Measurements from ENCODE around the gene CAB39L. TPM values are rescaled to one million over a fixed set of nuclear protein-coding genes. Genes with fewer than 3 reads are reported as not detected.

The CAB39L gene
- total RNA-seq, 1 experiment from 2014 or later = 6.6 TPM

DNA sequence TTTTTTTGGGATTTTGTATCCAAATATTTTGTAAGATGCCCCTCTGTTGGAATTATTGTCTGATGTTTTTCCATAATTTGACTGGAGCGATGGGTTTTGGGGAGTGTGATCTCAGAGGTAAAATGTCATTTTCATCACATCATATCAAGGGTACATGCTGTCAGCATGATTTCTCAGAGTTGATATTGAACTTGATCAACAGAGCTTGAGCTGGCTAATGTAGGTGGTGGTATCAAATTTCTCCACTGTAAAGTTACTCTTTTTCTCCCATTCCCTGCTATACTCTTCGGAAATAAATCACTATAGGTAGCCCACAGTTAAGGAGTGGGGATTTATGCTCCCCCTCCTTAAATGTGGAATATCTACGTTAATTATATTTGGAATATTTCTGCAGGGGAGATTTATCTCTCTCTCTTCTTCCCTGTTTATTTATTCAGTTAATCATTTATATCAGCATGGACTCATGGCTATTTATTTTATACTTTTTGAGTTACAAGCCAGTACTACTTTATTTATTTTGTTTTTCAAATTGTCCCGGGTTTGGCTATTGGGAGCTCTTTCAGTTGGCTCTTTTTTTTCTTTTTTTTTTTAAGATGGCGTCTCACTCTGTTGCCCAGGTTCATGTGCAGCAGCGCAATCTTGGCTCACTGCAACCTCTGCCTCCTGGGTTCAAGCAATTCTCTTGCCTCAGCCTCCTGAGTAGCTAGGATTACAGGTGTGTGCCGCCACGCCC is 9.0 kb upstream of the CAB39L start:
- H3K27me3 ChIP-seq (ENCODE audit: control insufficient read depth, insufficient read depth, low read length) = no peaks in the 10 kb centered on the region
- H3K27ac ChIP-seq (ENCODE audit: low read length) = no peak overlapping the region
- no TSS peak for BruUV-seq (replicated peaks)
- ChIA-PET POLR2A (no interaction called here), CTCF (interaction anchor here (0.5 kb wide), 1 partner anchor 340 kb away, joined by 6 read pairs; no protein-coding TSS in a partner anchor)
- H3K4me1 ChIP-seq (ENCODE audit: control insufficient read depth, insufficient read depth, low read length) = peaks cover 4% of the 10 kb centered on the region; the same call in 1 of the 2 replicates
- DNase-seq (ENCODE audit: low read depth, low spot score) (no peak), ATAC-seq (no peak)
- in situ Hi-C loops (cut with HindIII; ENCODE audit: low pct_unique_long_range_greater_than_20kb, low sequenced_read_pairs) = no loop called here
- no peaks in the 10 kb centered on the region; the same call in 1 of the 2 replicates for H3K36me3 ChIP-seq (ENCODE audit: control insufficient read depth, insufficient read depth, low read length)
- TF ChIP-seq SIN3A (IDR thresholded peaks at IDR 0.05; ENCODE audit: borderline replicate concordance, insufficient read depth, low read depth, low read length) (no peak), POLR2AphosphoS5 (IDR thresholded peaks at IDR 0.05; ENCODE audit: low read depth, low read length) (no peak), TCF7L2 (IDR thresholded peaks at IDR 0.05; ENCODE audit: low read depth, low read length) (no peak)
- TF ChIP-seq, protein P1, sequence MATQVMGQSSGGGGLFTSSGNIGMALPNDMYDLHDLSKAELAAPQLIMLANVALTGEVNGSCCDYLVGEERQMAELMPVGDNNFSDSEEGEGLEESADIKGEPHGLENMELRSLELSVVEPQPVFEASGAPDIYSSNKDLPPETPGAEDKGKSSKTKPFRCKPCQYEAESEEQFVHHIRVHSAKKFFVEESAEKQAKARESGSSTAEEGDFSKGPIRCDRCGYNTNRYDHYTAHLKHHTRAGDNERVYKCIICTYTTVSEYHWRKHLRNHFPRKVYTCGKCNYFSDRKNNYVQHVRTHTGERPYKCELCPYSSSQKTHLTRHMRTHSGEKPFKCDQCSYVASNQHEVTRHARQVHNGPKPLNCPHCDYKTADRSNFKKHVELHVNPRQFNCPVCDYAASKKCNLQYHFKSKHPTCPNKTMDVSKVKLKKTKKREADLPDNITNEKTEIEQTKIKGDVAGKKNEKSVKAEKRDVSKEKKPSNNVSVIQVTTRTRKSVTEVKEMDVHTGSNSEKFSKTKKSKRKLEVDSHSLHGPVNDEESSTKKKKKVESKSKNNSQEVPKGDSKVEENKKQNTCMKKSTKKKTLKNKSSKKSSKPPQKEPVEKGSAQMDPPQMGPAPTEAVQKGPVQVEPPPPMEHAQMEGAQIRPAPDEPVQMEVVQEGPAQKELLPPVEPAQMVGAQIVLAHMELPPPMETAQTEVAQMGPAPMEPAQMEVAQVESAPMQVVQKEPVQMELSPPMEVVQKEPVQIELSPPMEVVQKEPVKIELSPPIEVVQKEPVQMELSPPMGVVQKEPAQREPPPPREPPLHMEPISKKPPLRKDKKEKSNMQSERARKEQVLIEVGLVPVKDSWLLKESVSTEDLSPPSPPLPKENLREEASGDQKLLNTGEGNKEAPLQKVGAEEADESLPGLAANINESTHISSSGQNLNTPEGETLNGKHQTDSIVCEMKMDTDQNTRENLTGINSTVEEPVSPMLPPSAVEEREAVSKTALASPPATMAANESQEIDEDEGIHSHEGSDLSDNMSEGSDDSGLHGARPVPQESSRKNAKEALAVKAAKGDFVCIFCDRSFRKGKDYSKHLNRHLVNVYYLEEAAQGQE (IDR thresholded peaks at IDR 0.05; ENCODE audit: insufficient read depth in 1 of 2, low read depth in 2 of 2, low read length in 1 of 2) = no peak
- TF ChIP-seq, protein P2, sequence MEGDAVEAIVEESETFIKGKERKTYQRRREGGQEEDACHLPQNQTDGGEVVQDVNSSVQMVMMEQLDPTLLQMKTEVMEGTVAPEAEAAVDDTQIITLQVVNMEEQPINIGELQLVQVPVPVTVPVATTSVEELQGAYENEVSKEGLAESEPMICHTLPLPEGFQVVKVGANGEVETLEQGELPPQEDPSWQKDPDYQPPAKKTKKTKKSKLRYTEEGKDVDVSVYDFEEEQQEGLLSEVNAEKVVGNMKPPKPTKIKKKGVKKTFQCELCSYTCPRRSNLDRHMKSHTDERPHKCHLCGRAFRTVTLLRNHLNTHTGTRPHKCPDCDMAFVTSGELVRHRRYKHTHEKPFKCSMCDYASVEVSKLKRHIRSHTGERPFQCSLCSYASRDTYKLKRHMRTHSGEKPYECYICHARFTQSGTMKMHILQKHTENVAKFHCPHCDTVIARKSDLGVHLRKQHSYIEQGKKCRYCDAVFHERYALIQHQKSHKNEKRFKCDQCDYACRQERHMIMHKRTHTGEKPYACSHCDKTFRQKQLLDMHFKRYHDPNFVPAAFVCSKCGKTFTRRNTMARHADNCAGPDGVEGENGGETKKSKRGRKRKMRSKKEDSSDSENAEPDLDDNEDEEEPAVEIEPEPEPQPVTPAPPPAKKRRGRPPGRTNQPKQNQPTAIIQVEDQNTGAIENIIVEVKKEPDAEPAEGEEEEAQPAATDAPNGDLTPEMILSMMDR (IDR thresholded peaks at IDR 0.05) = no peak
- no peaks in the 10 kb centered on the region for H3K9me3 ChIP-seq (ENCODE audit: control insufficient read depth, insufficient read depth, low read depth, low read length)
- intact Hi-C loops (cut with micrococcal nuclease; ENCODE audit: unreplicated experiment) = no loop called here
- no peak overlapping the region for H3K4me3 ChIP-seq (ENCODE audit: low read depth in 2 of 2, low read length in 2 of 2)

DNA sequence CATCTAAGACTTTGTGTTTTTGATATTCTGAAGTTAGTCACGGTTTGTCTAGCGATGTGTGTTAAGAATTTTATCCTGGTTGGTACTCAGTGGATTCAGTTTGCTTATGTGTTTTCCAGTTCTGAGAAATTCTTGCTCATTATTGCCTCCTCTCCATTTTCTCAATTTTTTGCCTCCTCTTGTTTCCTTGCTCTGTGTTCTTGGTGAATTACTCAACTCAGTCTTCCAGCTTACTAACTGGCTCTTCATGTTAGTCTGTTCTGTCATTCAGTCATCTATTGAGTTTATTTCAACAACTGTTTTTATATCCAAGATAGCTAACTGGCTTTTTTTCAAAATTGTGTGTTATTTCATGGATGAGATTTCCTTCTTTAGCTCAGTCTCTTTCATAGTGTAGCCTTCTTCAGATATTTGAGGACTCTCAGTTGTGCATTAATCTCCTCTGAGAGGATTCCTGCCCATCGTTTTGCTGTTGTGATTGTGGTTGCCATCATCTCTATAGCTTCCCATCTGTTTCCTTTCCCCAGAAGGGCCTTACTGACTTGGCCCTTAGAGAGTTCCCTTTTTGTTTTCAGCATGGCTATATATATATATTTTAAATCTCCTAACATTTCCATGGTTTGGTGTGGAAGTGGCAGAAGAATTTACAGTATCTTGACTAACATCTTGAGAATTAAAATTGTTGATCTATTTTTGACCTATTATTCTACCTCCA is 6.4 kb upstream of the CAB39L start:
- Histone ChIP-seq H3K4me3 (ENCODE audit: low read depth in 2 of 2, low read length in 2 of 2) (no peak overlapping the region), H3K27ac (ENCODE audit: low read length) (no peak overlapping the region), H3K36me3 (ENCODE audit: control insufficient read depth, insufficient read depth, low read length) (no peaks in the 10 kb centered on the region; the same call in none of the 2 replicates), H3K27me3 (ENCODE audit: control insufficient read depth, insufficient read depth, low read length) (no peaks in the 10 kb centered on the region), H3K9me3 (ENCODE audit: control insufficient read depth, insufficient read depth, low read depth, low read length) (no peaks in the 10 kb centered on the region), H3K4me1 (ENCODE audit: control insufficient read depth, insufficient read depth, low read length) (peaks cover 13% of the 10 kb centered on the region; the same call in 1 of the 2 replicates)
- TF ChIP-seq, protein P2 (IDR thresholded peaks at IDR 0.05) = no peak
- no peak for TF ChIP-seq SIN3A (IDR thresholded peaks at IDR 0.05; ENCODE audit: borderline replicate concordance, insufficient read depth, low read depth, low read length)
- TF ChIP-seq TCF7L2 (IDR thresholded peaks at IDR 0.05; ENCODE audit: low read depth, low read length) = no peak
- no peak for TF ChIP-seq POLR2AphosphoS5 (IDR thresholded peaks at IDR 0.05; ENCODE audit: low read depth, low read length)
- TF ChIP-seq, protein P1 (IDR thresholded peaks at IDR 0.05; ENCODE audit: insufficient read depth in 1 of 2, low read depth in 2 of 2, low read length in 1 of 2) = no peak
- no TSS peak for BruUV-seq (replicated peaks)
- DNase-seq (ENCODE audit: low read depth, low spot score) (no peak), ATAC-seq (no peak)
- in situ Hi-C loops (cut with HindIII; ENCODE audit: low pct_unique_long_range_greater_than_20kb, low sequenced_read_pairs) = no loop called here
- POLR2A ChIA-PET = no interaction called here
- CTCF ChIA-PET = no interaction called here
- intact Hi-C loops (cut with micrococcal nuclease; ENCODE audit: unreplicated experiment) = no loop called here

Measured in Panc1 (cell line).